ENCODE data around the gene ZNF212.
A peak's percentile ranks its signal among the peaks of the same experiment; 100 is the strongest.
"Not testable (repeated sequence)": the region's sequence is repeated elsewhere in the genome, so short reads cannot be mapped to it uniquely, and the experiment has no call there.

ZNF212 gene

DNA sequence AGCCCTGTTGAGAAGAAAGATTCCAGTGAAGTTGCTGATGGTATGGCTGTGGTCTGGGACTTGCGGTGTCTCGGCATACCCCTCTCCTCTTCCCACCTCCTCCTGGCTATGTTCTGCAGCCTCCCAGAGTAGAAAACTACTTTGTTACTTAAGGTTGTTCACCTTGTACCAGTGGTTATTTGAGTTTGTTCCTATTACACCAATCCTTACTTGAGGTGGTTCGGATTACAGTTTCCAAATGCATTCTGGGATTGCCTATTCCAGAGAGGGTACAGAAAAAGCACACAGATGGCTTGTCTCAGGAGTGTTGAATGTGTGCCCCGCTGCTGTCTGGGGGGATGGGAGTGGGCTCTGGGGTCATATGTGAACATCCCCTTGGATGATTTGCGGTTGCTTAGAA, 15.7 kb downstream of the ZNF212 start:
- no peak for DNase-seq

DNA sequence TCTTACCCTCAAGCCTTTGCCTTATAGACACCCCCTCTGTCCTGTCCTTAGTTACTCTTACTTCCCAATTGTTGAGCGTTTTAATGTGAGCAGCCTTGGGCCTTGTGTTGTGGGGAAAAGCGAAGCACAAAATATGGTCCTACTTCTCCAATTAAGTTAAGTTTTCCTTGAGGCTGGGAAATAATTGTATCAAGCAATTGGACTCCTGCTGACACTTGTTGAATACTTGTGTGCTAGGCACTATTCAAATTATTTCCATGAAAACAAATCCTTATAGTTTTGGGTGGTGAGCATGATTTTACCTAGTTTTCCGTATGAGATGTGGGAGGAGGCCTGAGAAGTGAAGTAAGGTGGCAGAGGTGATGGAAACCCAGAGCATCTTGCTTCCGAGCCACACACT, 17.1 kb downstream of the ZNF212 start:
- no peak for DNase-seq

DNA sequence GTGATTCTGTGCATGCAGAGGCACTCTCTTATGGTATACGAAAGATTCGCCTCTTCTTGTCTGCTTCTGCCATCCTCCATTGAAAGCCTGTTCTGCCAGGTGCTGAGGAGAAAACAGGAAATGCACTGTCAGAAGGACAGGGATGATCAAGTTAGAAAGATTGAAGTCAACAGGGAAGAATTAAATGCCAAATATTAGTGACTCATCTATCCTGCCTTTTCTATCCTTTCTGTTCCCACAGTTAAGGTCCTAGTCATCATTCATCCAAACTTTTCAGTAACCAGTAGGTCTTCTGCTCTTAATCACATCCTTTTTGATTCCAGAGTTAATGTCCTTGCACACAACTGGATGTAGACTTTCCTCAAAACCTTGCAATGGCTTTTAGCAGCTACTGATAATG, 17.7 kb downstream of the ZNF212 start:
- no peak for DNase-seq

DNA sequence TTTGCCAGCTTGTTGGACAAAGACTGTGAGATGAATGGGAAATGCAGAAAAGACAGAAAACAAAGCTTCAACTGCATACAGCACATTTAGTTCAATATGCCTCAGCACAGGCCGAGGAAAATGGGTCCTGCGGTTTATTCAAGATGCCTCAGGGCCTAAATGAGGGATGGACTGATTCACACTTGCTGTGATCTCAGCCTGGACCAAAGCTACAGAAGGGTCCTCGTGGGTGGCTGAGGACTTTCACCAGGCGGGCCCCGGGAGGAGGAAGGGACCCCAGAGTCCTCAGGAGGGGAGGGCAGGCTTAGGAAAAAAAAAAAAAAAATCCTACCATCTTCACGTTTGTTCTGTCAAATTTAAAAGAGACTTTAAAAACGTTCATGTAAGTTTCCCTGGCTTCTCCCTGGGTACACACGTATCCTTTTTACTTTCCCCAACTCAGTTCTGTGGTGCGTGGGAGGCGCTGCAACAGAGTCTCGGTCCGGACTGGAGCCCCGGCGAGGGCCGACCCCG, 21.9 kb downstream of the ZNF212 start:
- no peak for DNase-seq

DNA sequence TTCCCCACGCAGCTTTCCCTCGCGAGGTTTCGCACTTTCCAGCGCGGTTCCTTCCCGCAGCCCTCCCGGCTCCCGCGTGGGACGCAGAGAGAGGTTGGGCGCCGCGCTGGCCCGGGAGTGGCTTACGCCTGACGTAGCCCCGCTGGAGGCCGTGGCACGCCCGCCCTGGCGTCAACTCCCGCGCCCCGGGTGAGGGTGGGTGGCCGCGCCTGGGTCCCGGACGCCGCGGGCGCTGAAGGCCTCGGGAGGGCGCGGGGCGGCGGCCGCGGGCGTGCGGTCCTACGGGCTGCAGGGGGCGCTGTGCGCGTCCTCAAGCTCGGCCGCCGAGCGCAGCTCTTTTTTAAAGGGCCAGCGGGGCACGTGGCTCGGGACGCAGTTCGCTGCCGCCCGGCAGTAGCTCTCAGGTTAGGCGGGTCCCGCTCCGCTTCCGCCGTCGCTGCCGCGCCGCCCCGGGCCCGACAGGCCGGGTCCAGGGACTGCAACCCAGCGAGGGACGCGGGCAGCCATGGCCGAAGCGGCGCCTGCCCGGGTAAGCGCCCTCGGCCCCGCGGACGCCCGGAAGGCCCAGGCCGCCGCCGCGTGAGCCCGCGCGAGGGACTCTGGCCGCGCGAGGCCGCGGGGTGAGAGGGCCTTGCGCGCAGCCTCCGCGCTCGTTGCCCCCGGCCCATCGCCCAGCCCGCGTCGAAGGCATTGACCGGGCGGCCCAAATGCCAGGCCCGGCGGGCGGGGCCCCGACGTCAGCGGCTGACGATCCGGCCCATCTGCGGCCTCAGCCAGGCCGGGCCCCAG, 22.6 kb downstream of the ZNF212 start, which contains the start of gene ZNF783:
TSS of gene ZNF783 (plus strand) at position 368 of the 789 bp plus-strand sequence. CDS start at position 506, 138 bp downstream.
- DNase-seq: peak; percentile 83

DNA sequence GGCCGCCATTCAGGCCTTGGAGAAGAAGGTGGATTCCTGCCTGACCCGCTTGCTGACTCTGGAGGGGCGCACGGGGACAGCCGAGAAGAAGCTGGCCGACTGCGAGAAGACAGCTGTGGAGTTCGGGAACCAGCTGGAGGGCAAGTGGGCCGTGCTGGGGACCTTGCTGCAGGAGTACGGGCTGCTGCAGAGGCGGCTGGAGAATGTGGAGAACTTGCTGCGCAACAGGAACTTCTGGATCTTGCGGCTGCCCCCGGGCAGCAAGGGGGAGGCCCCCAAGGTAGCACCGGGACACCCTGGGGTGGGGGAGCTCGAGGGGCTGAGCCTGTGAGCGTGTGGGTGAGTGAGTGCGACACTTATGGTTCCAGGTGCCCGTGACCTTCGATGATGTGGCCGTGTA, 27.0 kb downstream of the ZNF212 start:
- DNase-seq: no peak

DNA sequence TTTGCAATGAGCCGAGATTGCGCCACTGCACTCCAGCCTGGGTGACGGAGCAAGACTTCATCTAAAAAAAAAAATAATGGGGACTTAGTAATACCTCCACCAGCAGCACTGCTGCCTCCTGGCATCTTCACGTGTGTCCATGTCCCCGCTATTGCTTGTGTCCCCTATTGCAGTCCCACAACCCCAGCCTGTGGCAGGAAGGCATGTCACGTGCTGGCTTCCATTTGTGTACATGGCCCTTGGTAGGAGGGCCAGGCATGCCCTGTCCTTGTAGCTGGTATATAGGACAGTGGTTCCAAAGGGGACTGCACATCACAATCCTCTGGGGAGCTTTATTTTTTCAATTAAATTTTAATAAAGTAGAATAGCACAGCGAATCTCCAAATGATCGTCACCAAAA, 28.3 kb downstream of the ZNF212 start:
- no peak for DNase-seq

DNA sequence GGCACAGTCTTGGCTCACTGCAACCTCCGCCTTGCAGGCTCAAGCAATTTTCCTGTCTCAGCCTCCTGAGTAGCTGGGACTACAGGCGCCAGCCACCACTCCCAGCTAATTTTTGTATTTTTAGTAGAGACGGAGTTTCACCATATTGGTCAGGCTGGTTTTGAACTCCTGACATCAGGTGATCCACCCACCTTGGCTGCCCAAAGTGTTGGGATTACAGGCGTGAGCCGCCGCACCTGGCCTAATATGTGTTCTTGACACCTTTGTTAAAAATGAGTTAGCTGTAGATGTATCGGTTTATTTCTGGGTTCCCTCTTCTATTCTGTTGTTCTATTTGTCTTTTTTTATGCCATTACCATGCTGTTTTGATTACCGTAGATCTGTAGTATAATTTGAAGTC, 35.0 kb downstream of the ZNF212 start:
- not testable (repeated sequence) for DNase-seq

DNA sequence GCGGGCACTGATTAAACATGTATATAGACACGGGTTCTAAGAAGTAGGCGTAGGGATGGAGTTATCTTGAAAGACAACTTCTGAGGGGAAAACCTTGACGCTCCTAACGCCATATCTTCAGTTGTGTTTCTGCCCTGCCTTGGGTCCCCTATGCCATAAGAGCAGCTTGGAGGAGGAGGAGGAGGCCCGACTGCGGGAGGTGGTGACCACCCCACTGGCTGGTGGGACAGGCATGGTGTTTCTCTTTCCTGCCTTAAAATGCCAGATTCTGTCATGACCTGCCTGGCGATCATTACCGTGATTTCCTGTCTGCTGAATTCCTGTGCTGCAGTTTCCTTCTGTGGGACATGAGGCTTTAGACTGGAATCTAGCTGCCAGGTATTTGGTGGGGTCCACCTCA, 38.4 kb downstream of the ZNF212 start:
- DNase-seq: no peak

DNA sequence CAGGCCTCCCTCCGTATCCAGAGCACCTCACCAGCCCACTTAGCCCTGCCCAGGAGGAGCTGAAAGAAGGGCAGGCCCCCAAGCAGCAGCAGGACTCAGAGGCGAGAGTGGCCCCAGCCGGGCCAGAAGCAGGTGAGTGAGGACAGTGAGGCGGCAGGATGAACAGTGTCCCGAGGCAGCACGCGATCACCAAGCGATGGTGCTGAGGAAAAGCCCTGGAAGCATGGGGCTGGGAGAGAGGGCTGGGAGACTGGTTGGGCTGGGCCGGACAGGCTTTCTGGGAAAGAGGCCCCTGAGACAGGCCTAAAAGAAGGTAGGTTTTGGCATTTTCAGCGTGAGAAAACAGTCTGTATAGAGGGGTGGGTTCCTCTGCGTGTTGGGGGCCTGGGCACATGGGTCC, 38.9 kb downstream of the ZNF212 start:
- no peak for DNase-seq

DNA sequence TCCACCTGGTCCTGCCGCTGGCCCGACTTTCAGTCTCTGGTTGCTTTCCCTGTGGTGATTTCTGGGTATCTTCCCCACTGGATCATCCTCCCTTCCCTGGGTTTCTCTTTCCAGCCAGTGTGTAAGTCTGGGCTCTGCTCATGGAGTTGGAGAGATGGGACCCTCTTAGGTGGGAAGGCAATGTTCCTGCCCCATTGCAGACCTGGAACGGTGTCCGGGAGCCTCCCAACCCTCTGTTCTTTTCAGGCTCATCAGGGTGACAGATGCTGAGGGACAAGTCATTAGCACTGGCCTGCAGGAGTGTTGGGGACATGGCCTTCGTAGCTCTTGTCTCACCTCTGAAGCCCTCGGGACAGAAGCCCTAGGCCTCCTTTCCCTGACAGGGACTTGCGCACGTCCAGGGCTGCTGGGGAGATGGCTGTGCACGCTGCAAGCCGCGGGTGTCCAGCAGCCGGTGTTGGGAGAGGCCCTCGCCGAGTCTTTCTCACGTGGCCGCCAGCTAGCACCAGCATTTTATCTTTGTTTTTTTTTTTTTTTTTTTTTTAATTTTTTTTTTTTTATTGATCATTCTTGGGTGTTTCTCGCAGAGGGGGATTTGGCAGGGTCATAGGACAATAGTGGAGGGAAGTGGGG, 39.8 kb downstream of the ZNF212 start:
- DNase-seq: no peak

DNA sequence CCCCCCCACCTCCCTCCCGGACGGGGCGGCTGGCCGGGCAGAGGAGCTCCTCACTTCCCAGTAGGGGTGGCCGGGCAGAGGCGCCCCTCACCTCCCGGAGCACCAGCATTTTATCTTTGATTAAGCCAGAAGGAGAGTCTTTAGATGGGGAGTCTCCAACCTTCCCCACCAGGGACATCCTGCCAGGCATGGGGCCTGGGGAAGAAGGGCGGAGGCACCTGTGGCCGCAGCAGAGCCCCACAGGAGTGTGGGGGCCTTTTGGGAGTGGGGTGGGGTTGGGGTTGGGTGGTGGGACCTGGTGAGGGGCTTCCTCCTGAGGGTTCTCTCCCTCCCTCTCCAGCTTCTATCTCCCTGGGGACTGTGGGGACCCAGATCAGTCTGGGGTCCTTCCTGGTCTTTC, 40.7 kb downstream of the ZNF212 start:
- no peak for DNase-seq

DNA sequence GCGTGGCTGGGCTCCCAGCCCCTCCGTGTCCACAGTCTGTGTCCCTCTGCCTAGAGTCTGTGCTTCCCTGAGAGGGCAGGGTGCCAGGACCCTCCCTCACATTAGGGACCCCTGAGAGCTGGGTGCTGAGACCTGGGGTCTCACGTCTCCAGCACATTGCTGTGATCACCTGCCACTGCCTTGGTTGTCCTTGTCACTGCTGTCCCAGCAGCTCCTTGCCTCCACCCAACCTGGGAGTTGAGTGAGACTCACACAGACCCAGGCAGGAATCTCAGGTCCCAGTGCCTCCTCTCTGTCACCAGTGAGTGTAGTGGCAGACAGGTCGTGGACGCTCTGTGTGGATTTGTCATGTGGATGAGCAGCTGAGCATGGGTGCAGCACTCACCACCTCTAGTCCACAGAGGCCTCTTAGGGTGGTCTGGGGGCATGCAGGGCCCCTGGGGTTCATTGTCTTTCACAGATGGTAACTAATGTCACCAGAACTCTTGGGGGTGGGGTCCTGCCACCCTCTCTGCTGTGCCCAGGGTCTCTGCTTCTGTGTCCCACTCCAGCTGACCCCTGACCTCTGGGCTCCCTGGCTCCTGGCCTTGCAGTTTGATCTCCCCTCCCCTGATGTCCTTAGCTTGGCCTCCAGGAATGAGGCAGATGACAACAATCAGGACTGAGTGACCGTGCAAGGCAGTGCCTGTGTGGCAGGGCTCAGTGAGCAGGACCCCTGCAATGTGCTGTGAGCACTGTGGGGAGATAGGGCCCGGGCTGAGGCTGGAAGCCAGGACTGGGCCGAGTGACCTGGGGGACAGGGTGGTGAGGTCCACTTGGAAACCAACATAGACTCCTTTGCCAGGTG, 41.4 kb downstream of the ZNF212 start:
- DNase-seq: no peak

DNA sequence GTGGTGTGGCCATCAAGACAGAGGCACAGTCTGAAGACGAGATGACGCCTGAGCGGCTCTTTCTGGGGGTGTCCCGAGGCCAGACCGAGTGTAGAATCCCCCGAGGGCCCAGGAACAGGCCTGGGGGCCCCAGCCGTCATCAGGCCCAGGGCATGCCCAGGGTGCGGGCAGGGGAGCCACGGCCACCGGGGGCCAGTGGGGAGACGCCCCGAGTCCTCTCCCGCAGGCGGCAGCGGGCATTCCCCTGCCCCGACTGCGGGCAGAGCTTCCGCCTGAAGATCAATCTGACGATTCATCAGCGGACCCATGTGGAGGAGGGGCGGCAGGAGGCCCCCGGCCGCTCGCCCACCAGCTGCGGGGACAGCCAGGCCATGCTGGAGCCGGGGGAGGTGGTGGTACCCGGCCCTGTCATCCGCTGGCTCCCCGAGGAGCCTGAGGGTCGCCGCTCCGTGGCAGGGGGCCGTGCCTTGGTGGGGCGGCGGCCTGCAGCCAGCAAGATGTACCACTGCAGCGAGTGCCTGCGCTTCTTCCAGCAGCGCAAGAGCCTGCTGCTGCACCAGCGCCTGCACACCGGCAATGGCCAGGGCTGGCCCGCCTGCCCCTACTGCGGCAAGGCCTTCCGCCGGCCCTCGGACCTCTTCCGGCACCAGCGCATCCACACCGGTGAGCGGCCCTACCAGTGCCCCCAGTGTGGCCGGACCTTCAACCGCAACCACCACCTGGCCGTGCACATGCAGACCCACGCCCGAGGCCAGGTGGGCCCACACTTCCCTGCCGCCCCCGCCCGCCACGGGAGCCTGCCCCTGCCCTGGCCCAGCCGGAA, 42.3 kb downstream of the ZNF212 start:
- no peak for DNase-seq

DNA sequence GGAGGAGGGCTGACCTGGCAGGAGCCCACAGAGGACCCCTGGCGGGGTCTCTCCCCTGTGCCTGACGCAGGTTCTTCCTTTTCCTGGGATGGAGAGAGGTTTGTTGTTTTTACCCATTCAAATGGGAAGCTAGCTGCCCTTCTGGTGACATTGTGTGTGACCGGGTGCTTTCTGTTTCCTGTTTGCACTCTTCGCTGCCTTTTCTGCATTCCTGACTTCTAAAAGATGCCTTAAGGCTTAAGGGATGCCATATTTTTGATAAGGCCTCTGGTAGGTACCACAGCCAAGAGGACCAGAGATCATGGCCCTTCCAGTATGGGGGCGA, 42.8 kb downstream of the ZNF212 start:
- DNase-seq: no peak

DNA sequence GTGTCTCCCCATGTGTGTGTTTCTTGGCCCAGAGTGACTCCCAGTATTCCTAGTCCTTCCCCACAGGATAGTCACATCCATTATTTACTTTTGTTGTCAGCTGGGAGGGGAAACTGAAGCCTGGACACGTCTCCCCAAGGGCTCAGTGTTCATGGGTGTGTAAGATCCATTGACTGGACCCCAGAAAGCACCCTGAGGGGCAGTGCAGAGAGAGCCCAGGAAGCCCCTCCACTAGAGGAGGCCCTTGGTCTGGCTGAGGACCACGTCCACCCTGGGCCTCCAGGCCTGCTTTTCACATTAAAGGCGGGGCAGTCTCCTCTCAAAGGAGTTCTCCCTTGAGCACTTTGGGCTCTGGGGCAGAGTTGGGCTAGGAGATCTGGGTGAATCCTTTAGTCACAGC, 43.9 kb downstream of the ZNF212 start:
- no peak for DNase-seq

DNA sequence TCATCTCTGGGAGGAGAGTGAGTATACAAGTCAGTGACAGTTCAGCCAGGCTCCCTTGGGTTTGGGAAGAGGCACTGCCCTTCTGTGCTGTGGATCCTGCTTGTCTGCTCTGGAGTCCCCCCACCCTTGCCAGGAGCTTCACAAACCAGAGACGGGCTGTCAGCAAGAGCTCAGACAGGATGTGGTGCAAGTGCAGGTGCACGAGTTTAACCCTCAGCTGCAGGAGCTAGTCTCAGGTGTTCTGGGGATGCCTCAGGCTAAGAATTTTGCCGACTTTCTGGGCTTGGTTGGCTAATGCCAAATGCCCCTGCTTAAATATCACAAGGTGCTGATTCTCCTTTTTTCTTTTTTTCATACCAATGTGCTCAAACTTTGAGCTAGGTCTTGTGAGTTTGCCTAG, 44.9 kb downstream of the ZNF212 start:
- DNase-seq: peak; percentile 47

DNA sequence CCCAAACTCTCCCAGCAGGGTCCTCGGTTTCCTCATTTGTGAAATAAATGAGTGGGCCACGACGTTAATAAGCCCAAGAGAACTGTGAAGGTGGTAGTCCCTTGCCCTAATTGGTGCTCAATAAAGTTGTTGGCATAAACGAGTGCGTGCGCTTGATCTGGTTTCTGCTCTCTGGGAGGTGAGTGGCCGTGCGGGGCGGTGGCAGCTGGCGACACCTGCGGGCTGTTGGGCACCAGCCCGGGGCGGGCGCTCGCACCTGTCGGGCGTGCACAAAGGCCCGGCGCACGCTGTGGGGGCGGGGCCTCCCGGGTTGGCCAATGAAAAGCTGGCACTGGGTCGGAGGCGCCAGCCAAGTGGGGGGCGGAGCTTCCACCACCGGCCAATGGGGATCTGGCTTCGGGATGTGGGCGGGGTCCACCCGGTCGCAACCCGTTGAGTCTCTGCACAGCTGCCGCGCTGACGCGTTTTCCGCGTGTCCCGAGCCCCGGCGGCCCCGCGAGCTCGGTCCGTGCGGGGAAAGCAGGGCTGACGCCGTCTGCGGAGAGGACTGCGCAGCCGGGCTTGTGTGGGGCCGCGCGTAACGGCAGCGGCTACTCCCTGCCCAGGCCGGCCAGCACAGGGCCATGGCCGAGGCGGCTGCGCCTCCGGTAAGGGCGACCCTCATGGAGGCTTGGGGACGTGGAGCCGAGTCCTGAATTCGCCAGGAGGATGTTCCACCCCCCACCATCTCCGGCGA, 45.6 kb downstream of the ZNF212 start:
- peak; percentile 99 for DNase-seq

DNA sequence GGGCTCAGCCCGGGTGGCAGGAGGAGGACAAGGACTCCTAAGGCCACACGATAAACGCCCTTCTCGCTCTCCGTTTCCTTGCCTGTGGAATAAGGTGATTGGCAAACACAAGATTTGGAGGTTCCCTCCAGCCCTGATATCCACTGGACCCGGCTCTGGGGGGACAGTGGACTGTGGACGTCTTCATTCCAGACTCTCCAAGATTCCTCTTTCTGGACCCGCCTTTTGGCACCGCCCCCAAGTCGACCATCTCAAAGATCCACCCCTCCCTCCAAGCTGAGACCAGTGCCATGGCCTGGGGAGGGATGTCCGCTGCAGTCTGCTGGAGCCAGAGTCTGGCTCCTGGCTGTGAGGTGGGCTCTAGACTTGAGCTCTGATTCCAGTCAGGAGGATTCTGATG, 46.2 kb downstream of the ZNF212 start:
- DNase-seq: no peak

DNA sequence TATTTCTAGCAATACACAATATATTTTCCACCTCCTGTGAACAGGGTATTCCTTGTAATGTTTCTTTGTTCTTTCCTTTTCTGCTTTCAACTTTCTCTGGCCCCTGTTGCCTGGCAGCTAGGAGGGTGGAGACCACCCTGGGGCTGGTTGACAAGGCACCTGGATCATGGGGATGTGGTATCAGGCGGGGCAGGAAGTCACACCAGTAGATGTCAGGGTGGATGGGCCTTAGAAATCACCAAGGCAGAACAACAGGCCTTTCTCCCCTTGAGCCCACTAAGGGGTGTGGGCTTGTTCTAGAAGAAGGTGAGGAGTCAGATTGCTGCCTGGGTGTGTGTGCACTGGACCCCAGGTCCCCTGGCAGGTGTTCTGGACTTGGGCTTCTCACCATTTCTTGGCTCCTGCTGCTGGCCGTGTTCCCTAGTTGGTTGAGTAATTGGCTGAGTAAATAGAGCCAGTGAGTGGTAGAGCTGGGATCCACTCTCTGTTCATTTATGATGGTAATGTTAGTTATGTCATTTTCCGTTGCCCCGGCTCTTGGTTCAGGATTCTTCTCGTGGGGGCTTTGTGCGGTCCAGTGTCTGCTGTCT, 47.5 kb downstream of the ZNF212 start:
- DNase-seq: no peak

DNA sequence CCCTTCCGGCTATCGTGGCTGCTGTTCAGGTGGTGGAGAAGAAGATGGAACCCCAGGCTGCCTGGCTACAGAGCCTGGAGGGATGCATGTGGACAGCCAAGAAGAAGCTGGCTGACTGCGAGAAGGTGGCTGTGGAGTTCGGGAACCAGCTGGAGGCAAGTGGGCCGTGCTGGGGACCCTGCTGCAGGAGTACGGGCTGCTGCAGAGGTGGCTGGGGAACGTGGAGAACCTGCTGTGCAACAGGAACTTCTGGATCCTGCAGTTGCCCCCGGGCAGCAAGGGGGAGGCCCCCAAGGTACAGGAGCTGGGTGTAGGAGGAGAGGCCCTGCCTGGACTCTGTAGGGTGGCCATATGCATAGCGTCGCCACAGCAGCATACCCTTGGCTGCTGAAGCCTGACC, 48.2 kb downstream of the ZNF212 start:
- no peak for DNase-seq

DNA sequence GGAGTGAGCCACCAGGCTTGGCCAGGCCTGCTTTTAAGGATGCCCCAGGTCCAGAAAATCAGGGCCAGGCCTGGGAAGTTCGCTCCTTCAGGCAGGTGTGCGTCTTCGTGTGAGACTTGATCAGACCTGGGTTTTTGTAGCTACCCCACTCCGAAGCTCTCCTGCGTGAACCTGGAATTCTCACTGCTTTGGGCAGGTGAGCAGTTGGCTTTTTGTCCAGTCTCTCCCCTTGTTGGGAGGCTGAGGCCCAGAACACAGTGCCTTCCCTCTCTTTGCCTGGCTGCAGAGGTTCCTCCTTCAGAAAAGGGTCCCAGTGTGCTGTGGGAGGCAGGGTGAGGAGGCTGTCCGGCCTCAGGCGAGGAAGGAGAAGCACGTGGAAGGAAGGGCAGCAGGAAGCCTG, 49.8 kb downstream of the ZNF212 start:
- DNase-seq: no peak
